GM18517 (cell line): ENCODE measurements around the gene OSER1.
"Not testable (repeated sequence)": the region's sequence is repeated elsewhere in the genome, so short reads cannot be mapped to it uniquely, and the experiment has no call there.

Experiments
- ATAC-seq: cut with Tn5 transposase; IDR thresholded peaks from one replicate; pipeline ENCODE4 v1.9.1; 2021; ENCODE audit warnings: mild to moderate bottlenecking, moderate library complexity; ENCODE audit not compliant: unreplicated experiment

Gene OSER1

GRCh38 chr20:44204156-44204831, 6.3 kb downstream of the OSER1 start:
- no peak for ATAC-seq

- ATAC-seq: no peak
Observed at GRCh38 chr20:44203161-44203560, 7.4 kb downstream of the OSER1 start.

GRCh38 chr20:44200983-44201382, 9.6 kb downstream of the OSER1 start:
- no peak for ATAC-seq

GRCh38 chr20:44200371-44200770, 10.2 kb downstream of the OSER1 start:
- ATAC-seq: no peak

- no peak for ATAC-seq
Observed at GRCh38 chr20:44199877-44200276, 10.7 kb downstream of the OSER1 start.

GRCh38 chr20:44198872-44199271, 11.7 kb downstream of the OSER1 start:
- no peak for ATAC-seq

- ATAC-seq: no peak
Observed at GRCh38 chr20:44196271-44196670, 14.3 kb downstream of the OSER1 start.

- ATAC-seq: no peak
Observed at GRCh38 chr20:44195605-44196004, 15.0 kb downstream of the OSER1 start.

GRCh38 chr20:44193801-44194200, 16.8 kb downstream of the OSER1 start:
- ATAC-seq: no peak

- not testable (repeated sequence) for ATAC-seq
Observed at GRCh38 chr20:44191640-44192039, 18.9 kb downstream of the OSER1 start.

GRCh38 chr20:44190197-44190852, 20.2 kb downstream of the OSER1 start:
- not testable (repeated sequence) for ATAC-seq

GRCh38 chr20:44188752-44189151, 21.8 kb downstream of the OSER1 start:
- ATAC-seq: no peak

GRCh38 chr20:44187772-44188709, 22.5 kb downstream of the OSER1 start:
- no peak for ATAC-seq

- no peak for ATAC-seq
Observed at GRCh38 chr20:44187054-44187771, 23.4 kb downstream of the OSER1 start, which contains the start of gene JPH2. TSS of gene JPH2 (minus strand) at chr20:44187188. CDS start at chr20:44186705, 483 bp downstream.

- ATAC-seq: no peak
Observed at GRCh38 chr20:44186674-44187053, 23.9 kb downstream of the OSER1 start.

GRCh38 chr20:44186201-44186600, 24.4 kb downstream of the OSER1 start:
- no peak for ATAC-seq

GRCh38 chr20:44185574-44185973, 25.0 kb downstream of the OSER1 start:
- no peak for ATAC-seq

- no peak for ATAC-seq
Observed at GRCh38 chr20:44183282-44183681, 27.3 kb downstream of the OSER1 start.

GRCh38 chr20:44182863-44183262, 27.7 kb downstream of the OSER1 start:
- ATAC-seq: no peak

GRCh38 chr20:44182135-44182765, 28.3 kb downstream of the OSER1 start:
- ATAC-seq: no peak
